ENCODE results near the gene HSPE1.
"Not testable (repeated sequence)": the region's sequence is repeated elsewhere in the genome, so short reads cannot be mapped to it uniquely, and the experiment has no call there.

HSPE1 gene

GRCh38 chr2:197498235-197498936 lies 1.8 kb upstream of the HSPE1 start:
- no peak for DNase-seq

GRCh38 chr2:197498937-197499593 lies 1.1 kb upstream of the HSPE1 start:
- peak in 40 of 56 donors; percentile 7 to 80 (median 48) for DNase-seq

- peak in 1 of 56 donors; percentile 44 for DNase-seq
These were observed 438 bp downstream of the HSPE1 start for GRCh38 chr2:197500503-197501131.

- DNase-seq, result no peak
These were observed 2.0 kb downstream of the HSPE1 start for GRCh38 chr2:197502201-197502600.

GRCh38 chr2:197502685-197503084 lies 2.5 kb downstream of the HSPE1 start:
- DNase-seq, result no peak

GRCh38 chr2:197504000-197504399 lies 3.8 kb downstream of the HSPE1 start:
- no peak for DNase-seq

GRCh38 chr2:197504512-197504911 lies 4.3 kb downstream of the HSPE1 start:
- no peak for DNase-seq

- no peak for DNase-seq
These were observed 6.5 kb downstream of the HSPE1 start for GRCh38 chr2:197506658-197507057.

GRCh38 chr2:197513915-197514314 lies 13.7 kb downstream of the HSPE1 start:
- no peak for DNase-seq

- no peak for DNase-seq
These were observed 14.6 kb downstream of the HSPE1 start for GRCh38 chr2:197514754-197515153.

- DNase-seq, result peak in 2 of 56 donors; percentile 39 to 49
These were observed 15.1 kb downstream of the HSPE1 start for GRCh38 chr2:197515315-197515738.

- peak; percentile 59 to 96 (median 92) for DNase-seq
These were observed 15.7 kb downstream of the HSPE1 start, which contains the start of gene MOB4 for GRCh38 chr2:197515739-197516392. Gene MOB4 (plus strand): TSS chr2:197516066. CDS start chr2:197516087, 21 bp downstream.

GRCh38 chr2:197516393-197516761 lies 16.2 kb downstream of the HSPE1 start:
- DNase-seq, result peak in 19 of 56 donors; percentile 1 to 74 (median 41)

- no peak for DNase-seq
These were observed 17.0 kb downstream of the HSPE1 start for GRCh38 chr2:197517150-197517549.

GRCh38 chr2:197538412-197538811 lies 38.2 kb downstream of the HSPE1 start:
- DNase-seq, result no peak

GRCh38 chr2:197539734-197540133 lies 39.6 kb downstream of the HSPE1 start:
- DNase-seq, result no peak

- DNase-seq, result no peak
These were observed 43.0 kb downstream of the HSPE1 start for GRCh38 chr2:197543206-197543605.

- DNase-seq, result no peak
These were observed 47.2 kb downstream of the HSPE1 start for GRCh38 chr2:197547163-197547900.

- DNase-seq, result no peak
These were observed 48.4 kb downstream of the HSPE1 start for GRCh38 chr2:197548582-197548981.

- DNase-seq, result not testable (repeated sequence)
These were observed 51.1 kb downstream of the HSPE1 start for GRCh38 chr2:197551260-197551659.
